ENCODE data around the gene KLF3. TPM values are rescaled to one million over a fixed set of nuclear protein-coding genes. Genes with fewer than 3 reads are reported as not detected.

KLF3 gene
- total RNA-seq, 1 donor from 2014 or later, result 24.8 TPM

DNA sequence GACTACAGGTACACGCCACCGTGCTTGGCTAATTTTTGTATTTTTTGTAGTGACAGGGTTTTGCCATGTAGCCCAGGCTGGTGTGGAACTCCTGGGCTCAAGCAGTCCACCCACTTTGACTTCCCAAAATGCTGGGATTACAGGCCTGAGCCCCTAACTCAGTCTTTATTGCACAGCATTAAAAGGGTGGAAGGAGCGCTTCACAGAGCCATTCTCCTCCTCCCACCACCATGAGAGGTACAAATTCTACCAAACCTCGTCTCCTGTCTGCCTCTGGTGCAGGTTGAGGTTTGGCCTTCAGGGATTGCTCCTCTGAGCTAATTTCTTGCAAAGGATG lies 66.5 kb downstream of the KLF3 start:
- Histone ChIP-seq H3K4me1 (no peaks in the 10 kb centered on the region), H3K79me2 (ENCODE audit: low read depth) (no peaks in the 10 kb centered on the region), H3K9ac (no peak overlapping the region), H3K9me3 (ENCODE audit: low read depth) (no peaks in the 10 kb centered on the region), H3K4me3 (no peak overlapping the region), H3K4me2 (no peak overlapping the region), H3K27me3 (no peaks in the 10 kb centered on the region), H3K27ac (no peak overlapping the region), H3K36me3 (no peaks in the 10 kb centered on the region), H2AFZ (replicated peaks) (peak overlapping the region; percentile 9), H4K20me1 (ENCODE audit: low read depth) (no peaks in the 10 kb centered on the region), H3F3A (ENCODE audit: low read depth) (no peaks in the 10 kb centered on the region)
- no peak for DNase-seq (ENCODE audit: low spot score)
- peaks cover 15% of the 10 kb centered on the region for H3K9me3 Mint-ChIP-seq
- peaks cover 13% of the 10 kb centered on the region for H3K27me3 Mint-ChIP-seq (ENCODE audit: insufficient read depth, low read depth)
- TF ChIP-seq, protein P1, sequence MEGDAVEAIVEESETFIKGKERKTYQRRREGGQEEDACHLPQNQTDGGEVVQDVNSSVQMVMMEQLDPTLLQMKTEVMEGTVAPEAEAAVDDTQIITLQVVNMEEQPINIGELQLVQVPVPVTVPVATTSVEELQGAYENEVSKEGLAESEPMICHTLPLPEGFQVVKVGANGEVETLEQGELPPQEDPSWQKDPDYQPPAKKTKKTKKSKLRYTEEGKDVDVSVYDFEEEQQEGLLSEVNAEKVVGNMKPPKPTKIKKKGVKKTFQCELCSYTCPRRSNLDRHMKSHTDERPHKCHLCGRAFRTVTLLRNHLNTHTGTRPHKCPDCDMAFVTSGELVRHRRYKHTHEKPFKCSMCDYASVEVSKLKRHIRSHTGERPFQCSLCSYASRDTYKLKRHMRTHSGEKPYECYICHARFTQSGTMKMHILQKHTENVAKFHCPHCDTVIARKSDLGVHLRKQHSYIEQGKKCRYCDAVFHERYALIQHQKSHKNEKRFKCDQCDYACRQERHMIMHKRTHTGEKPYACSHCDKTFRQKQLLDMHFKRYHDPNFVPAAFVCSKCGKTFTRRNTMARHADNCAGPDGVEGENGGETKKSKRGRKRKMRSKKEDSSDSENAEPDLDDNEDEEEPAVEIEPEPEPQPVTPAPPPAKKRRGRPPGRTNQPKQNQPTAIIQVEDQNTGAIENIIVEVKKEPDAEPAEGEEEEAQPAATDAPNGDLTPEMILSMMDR (IDR thresholded peaks at IDR 0.05), result no peak
- TF ChIP-seq EZH2phosphoT487 (IDR thresholded peaks at IDR 0.05) (no peak), EZH2 (IDR thresholded peaks at IDR 0.05) (no peak)
- H3K4me1 Mint-ChIP-seq, result peaks cover 13% of the 10 kb centered on the region
- H3K36me3 Mint-ChIP-seq, result peaks cover 8% of the 10 kb centered on the region
- no peak overlapping the region for H3K27ac Mint-ChIP-seq
- H3K4me3 Mint-ChIP-seq, result no peak overlapping the region

DNA sequence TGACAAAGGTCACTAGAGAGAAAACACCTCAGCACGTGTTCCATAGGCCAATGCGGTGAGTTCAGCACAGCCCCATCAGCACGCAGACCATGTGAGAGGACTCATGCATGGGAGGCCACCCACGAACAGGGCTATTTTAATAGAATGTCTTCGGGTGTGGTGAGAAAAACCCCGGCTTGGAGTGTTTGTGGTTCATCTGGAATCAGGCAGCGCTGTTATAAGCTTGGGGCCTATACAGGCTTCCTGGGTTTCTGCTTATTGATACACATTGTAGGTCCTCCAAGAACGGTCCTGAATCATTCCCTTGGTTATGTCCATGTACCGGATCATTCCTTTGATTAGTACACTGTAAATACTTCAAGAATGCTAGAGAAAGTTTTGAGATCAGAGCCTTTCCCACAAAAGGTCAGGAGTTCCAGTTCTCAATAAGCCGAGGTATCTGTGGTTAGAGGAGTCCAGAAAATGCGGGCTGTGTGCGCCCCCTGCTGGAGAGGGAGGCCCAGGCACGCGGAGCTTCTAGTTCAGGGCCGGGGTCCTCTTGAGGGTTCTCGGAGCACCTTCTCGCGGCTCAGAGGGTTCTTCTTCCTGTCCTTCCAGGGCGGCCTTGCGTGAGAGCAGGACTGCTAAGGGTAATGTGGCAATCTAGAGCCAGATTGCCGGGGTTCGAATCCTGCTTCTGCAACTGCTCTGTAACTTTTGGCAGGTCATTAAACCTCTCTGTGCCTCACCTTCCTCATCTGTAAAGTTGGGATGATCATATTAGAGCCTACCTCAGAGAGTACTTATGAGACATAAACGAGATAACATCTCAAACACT lies 67.0 kb downstream of the KLF3 start:
- Mint-ChIP-seq H3K36me3 (peaks cover 8% of the 10 kb centered on the region), H3K9me3 (peaks cover 15% of the 10 kb centered on the region), H3K4me1 (peaks cover 13% of the 10 kb centered on the region), H3K4me3 (no peak overlapping the region), H3K27ac (no peak overlapping the region), H3K27me3 (ENCODE audit: insufficient read depth, low read depth) (peaks cover 13% of the 10 kb centered on the region)
- H3K4me2 ChIP-seq, result no peak overlapping the region
- H3K9ac ChIP-seq, result no peak overlapping the region
- no peaks in the 10 kb centered on the region for H3F3A ChIP-seq (ENCODE audit: low read depth)
- no peaks in the 10 kb centered on the region for H3K79me2 ChIP-seq (ENCODE audit: low read depth)
- no peaks in the 10 kb centered on the region for H3K9me3 ChIP-seq (ENCODE audit: low read depth)
- DNase-seq (ENCODE audit: low spot score), result peak; percentile 86
- no peaks in the 10 kb centered on the region for H3K36me3 ChIP-seq
- H3K4me3 ChIP-seq, result no peak overlapping the region
- H3K27me3 ChIP-seq, result no peaks in the 10 kb centered on the region
- H3K4me1 ChIP-seq, result no peaks in the 10 kb centered on the region
- no peak overlapping the region for H3K27ac ChIP-seq
- H4K20me1 ChIP-seq (ENCODE audit: low read depth), result no peaks in the 10 kb centered on the region
- H2AFZ ChIP-seq (replicated peaks), result peak overlapping the region; percentile 9
- TF ChIP-seq, protein P1 (IDR thresholded peaks at IDR 0.05), result peak; percentile 99
- TF ChIP-seq EZH2phosphoT487 (IDR thresholded peaks at IDR 0.05), result no peak
- no peak for TF ChIP-seq EZH2 (IDR thresholded peaks at IDR 0.05)

- Mint-ChIP-seq H3K27ac (peak overlapping the region; percentile 34), H3K4me1 (peaks cover 12% of the 10 kb centered on the region), H3K9me3 (peaks cover 15% of the 10 kb centered on the region), H3K27me3 (ENCODE audit: insufficient read depth, low read depth) (peaks cover 11% of the 10 kb centered on the region), H3K4me3 (peak overlapping the region; percentile 71), H3K36me3 (peaks cover 8% of the 10 kb centered on the region)
- H3K36me3 ChIP-seq, result no peaks in the 10 kb centered on the region
- H3K4me2 ChIP-seq, result no peak overlapping the region
- no peak for TF ChIP-seq EZH2 (IDR thresholded peaks at IDR 0.05)
- no peak for TF ChIP-seq EZH2phosphoT487 (IDR thresholded peaks at IDR 0.05)
- H3K27ac ChIP-seq, result no peak overlapping the region
- no peak overlapping the region for H2AFZ ChIP-seq (replicated peaks)
- no peak overlapping the region for H3K4me3 ChIP-seq
- H3K9me3 ChIP-seq (ENCODE audit: low read depth), result no peaks in the 10 kb centered on the region
- no peaks in the 10 kb centered on the region for H4K20me1 ChIP-seq (ENCODE audit: low read depth)
- H3K27me3 ChIP-seq, result no peaks in the 10 kb centered on the region
- H3F3A ChIP-seq (ENCODE audit: low read depth), result no peaks in the 10 kb centered on the region
- DNase-seq (ENCODE audit: low spot score), result no peak
- no peaks in the 10 kb centered on the region for H3K4me1 ChIP-seq
- no peaks in the 10 kb centered on the region for H3K79me2 ChIP-seq (ENCODE audit: low read depth)
- H3K9ac ChIP-seq, result no peak overlapping the region
Measured at GRCh38 chr4:38733663-38734062, 69.7 kb downstream of the KLF3 start.

GRCh38 chr4:38734446-38734845 lies 70.4 kb downstream of the KLF3 start:
- Histone ChIP-seq H3K9me3 (ENCODE audit: low read depth) (no peaks in the 10 kb centered on the region), H4K20me1 (ENCODE audit: low read depth) (no peaks in the 10 kb centered on the region), H3K9ac (no peak overlapping the region), H3K27ac (no peak overlapping the region), H3K4me3 (no peak overlapping the region), H3F3A (ENCODE audit: low read depth) (no peaks in the 10 kb centered on the region), H2AFZ (replicated peaks) (no peak overlapping the region), H3K4me1 (no peaks in the 10 kb centered on the region), H3K79me2 (ENCODE audit: low read depth) (no peaks in the 10 kb centered on the region), H3K4me2 (no peak overlapping the region), H3K36me3 (no peaks in the 10 kb centered on the region), H3K27me3 (no peaks in the 10 kb centered on the region)
- H3K27ac Mint-ChIP-seq, result no peak overlapping the region
- H3K36me3 Mint-ChIP-seq, result peaks cover 8% of the 10 kb centered on the region
- H3K27me3 Mint-ChIP-seq (ENCODE audit: insufficient read depth, low read depth), result peaks cover 11% of the 10 kb centered on the region
- H3K9me3 Mint-ChIP-seq, result peaks cover 15% of the 10 kb centered on the region
- DNase-seq (ENCODE audit: low spot score), result no peak
- no peak overlapping the region for H3K4me3 Mint-ChIP-seq
- peaks cover 7% of the 10 kb centered on the region for H3K4me1 Mint-ChIP-seq
- TF ChIP-seq EZH2phosphoT487 (IDR thresholded peaks at IDR 0.05) (no peak), EZH2 (IDR thresholded peaks at IDR 0.05) (no peak)
- TF ChIP-seq, protein P1 (IDR thresholded peaks at IDR 0.05), result no peak

Data from neural progenitor cell (in vitro differentiated cells).